Activated naive CD8-positive, alpha-beta T cell treated with anti-CD3 and anti-CD28 coated beads, Interleukin-2, amount 50 U/mL, for 24 hours (primary cell): ENCODE results near the gene TBX18.

ENCODE experiments used
- ATAC-seq: fragments of 150-1000 bp; cut with Tn5 transposase; one replicate; pipeline ENCODE4 v1.10.0; 2021
- DNase-seq: peaks from one replicate; pipeline ENCODE4 v3.0.0; 2021
- H3K27ac Mint-ChIP-seq: one replicate; pipeline ENCODE4 v1.8.0; 2021; ENCODE audit warnings: mild to moderate bottlenecking, mixed read lengths
- H3K27me3 Mint-ChIP-seq: one replicate; pipeline ENCODE4 v1.8.0; 2021; ENCODE audit warnings: mixed read lengths
- H3K36me3 Mint-ChIP-seq: one replicate; pipeline ENCODE4 v1.8.0; 2021; ENCODE audit warnings: low read depth, mixed read lengths
- H3K4me1 Mint-ChIP-seq: one replicate; pipeline ENCODE4 v1.8.0; 2021; ENCODE audit warnings: mixed read lengths
- H3K4me3 Mint-ChIP-seq: one replicate; pipeline ENCODE4 v1.8.0; 2021; ENCODE audit warnings: mild to moderate bottlenecking, moderate library complexity, mixed read lengths
- H3K9me3 Mint-ChIP-seq: one replicate; pipeline ENCODE4 v1.8.0; 2021; ENCODE audit warnings: mixed read lengths

The TBX18 gene

GRCh38 chr6:84764332-84765049 is at the start of gene TBX18:
TBX18 (minus strand) TSS chr6:84764598; CDS start chr6:84764181, 417 bp downstream.
- H3K27me3 Mint-ChIP-seq = peaks cover 66% of the 10 kb centered on the region
- peak within 1 kb of the TSS; percentile 65 for H3K4me3 Mint-ChIP-seq
- H3K4me1 Mint-ChIP-seq = peaks cover 7% of the 10 kb centered on the region
- peaks cover 10% of the 10 kb centered on the region for H3K36me3 Mint-ChIP-seq
- DNase-seq (no peak), ATAC-seq (peak; percentile 49)
- peak within 1 kb of the TSS; percentile 22 for H3K27ac Mint-ChIP-seq
- H3K9me3 Mint-ChIP-seq = peaks cover 4% of the 10 kb centered on the region

GRCh38 chr6:84811351-84811750 is 47.0 kb upstream of the TBX18 start:
- H3K27me3 Mint-ChIP-seq = no peaks in the 10 kb centered on the region
- H3K27ac Mint-ChIP-seq = no peak overlapping the region
- no peaks in the 10 kb centered on the region for H3K9me3 Mint-ChIP-seq
- H3K36me3 Mint-ChIP-seq = no peaks in the 10 kb centered on the region
- DNase-seq = no peak
- no peak overlapping the region for H3K4me3 Mint-ChIP-seq
- H3K4me1 Mint-ChIP-seq = no peaks in the 10 kb centered on the region
- no peak for ATAC-seq

GRCh38 chr6:84809455-84809854 is 45.1 kb upstream of the TBX18 start:
- H3K4me3 Mint-ChIP-seq = no peak overlapping the region
- no peaks in the 10 kb centered on the region for H3K36me3 Mint-ChIP-seq
- DNase-seq (no peak), ATAC-seq (no peak)
- H3K27me3 Mint-ChIP-seq = no peaks in the 10 kb centered on the region
- no peak overlapping the region for H3K27ac Mint-ChIP-seq
- no peaks in the 10 kb centered on the region for H3K9me3 Mint-ChIP-seq
- H3K4me1 Mint-ChIP-seq = no peaks in the 10 kb centered on the region

- no peaks in the 10 kb centered on the region for H3K27me3 Mint-ChIP-seq
- no peak overlapping the region for H3K4me3 Mint-ChIP-seq
- ATAC-seq (no peak), DNase-seq (no peak)
- H3K4me1 Mint-ChIP-seq = no peaks in the 10 kb centered on the region
- H3K9me3 Mint-ChIP-seq = no peaks in the 10 kb centered on the region
- no peaks in the 10 kb centered on the region for H3K36me3 Mint-ChIP-seq
- no peak overlapping the region for H3K27ac Mint-ChIP-seq
Measured at GRCh38 chr6:84808491-84809061, 44.2 kb upstream of the TBX18 start.

GRCh38 chr6:84805145-84805544 is 40.7 kb upstream of the TBX18 start:
- Mint-ChIP-seq H3K27me3 (no peaks in the 10 kb centered on the region), H3K27ac (no peak overlapping the region), H3K4me1 (no peaks in the 10 kb centered on the region), H3K36me3 (no peaks in the 10 kb centered on the region), H3K9me3 (peaks cover 8% of the 10 kb centered on the region), H3K4me3 (no peak overlapping the region)
- DNase-seq (no peak), ATAC-seq (no peak)

GRCh38 chr6:84804720-84805119 is 40.3 kb upstream of the TBX18 start:
- H3K4me1 Mint-ChIP-seq = no peaks in the 10 kb centered on the region
- H3K27me3 Mint-ChIP-seq = no peaks in the 10 kb centered on the region
- peaks cover 11% of the 10 kb centered on the region for H3K9me3 Mint-ChIP-seq
- H3K36me3 Mint-ChIP-seq = no peaks in the 10 kb centered on the region
- ATAC-seq = no peak
- no peak for DNase-seq
- no peak overlapping the region for H3K27ac Mint-ChIP-seq
- H3K4me3 Mint-ChIP-seq = no peak overlapping the region

- no peaks in the 10 kb centered on the region for H3K4me1 Mint-ChIP-seq
- H3K36me3 Mint-ChIP-seq = no peaks in the 10 kb centered on the region
- DNase-seq (no peak), ATAC-seq (no peak)
- no peak overlapping the region for H3K27ac Mint-ChIP-seq
- H3K27me3 Mint-ChIP-seq = no peaks in the 10 kb centered on the region
- no peak overlapping the region for H3K4me3 Mint-ChIP-seq
- H3K9me3 Mint-ChIP-seq = peaks cover 23% of the 10 kb centered on the region
Measured at GRCh38 chr6:84801250-84801649, 36.9 kb upstream of the TBX18 start.

GRCh38 chr6:84798257-84798656 is 33.9 kb upstream of the TBX18 start:
- no peak overlapping the region for H3K4me3 Mint-ChIP-seq
- H3K4me1 Mint-ChIP-seq = no peaks in the 10 kb centered on the region
- DNase-seq (no peak), ATAC-seq (no peak)
- no peaks in the 10 kb centered on the region for H3K36me3 Mint-ChIP-seq
- no peaks in the 10 kb centered on the region for H3K27me3 Mint-ChIP-seq
- H3K9me3 Mint-ChIP-seq = peaks cover 35% of the 10 kb centered on the region
- H3K27ac Mint-ChIP-seq = no peak overlapping the region

GRCh38 chr6:84796343-84796742 is 31.9 kb upstream of the TBX18 start:
- Mint-ChIP-seq H3K27ac (no peak overlapping the region), H3K9me3 (peaks cover 35% of the 10 kb centered on the region), H3K4me3 (no peak overlapping the region), H3K27me3 (no peaks in the 10 kb centered on the region), H3K4me1 (no peaks in the 10 kb centered on the region), H3K36me3 (no peaks in the 10 kb centered on the region)
- DNase-seq = no peak
- no peak for ATAC-seq

- peaks cover 19% of the 10 kb centered on the region for H3K9me3 Mint-ChIP-seq
- DNase-seq = no peak
Measured at GRCh38 chr6:84791927-84792326, 27.5 kb upstream of the TBX18 start.

GRCh38 chr6:84791233-84791632 is 26.8 kb upstream of the TBX18 start:
- H3K4me3 Mint-ChIP-seq = no peak overlapping the region
- H3K4me1 Mint-ChIP-seq = no peaks in the 10 kb centered on the region
- H3K36me3 Mint-ChIP-seq = no peaks in the 10 kb centered on the region
- ATAC-seq (no peak), DNase-seq (no peak)
- H3K27me3 Mint-ChIP-seq = no peaks in the 10 kb centered on the region
- H3K9me3 Mint-ChIP-seq = peaks cover 12% of the 10 kb centered on the region
- no peak overlapping the region for H3K27ac Mint-ChIP-seq

More at GRCh38 chr6:84791927-84792326, 27.5 kb upstream of the TBX18 start:
- H3K27ac Mint-ChIP-seq = no peak overlapping the region
- H3K4me1 Mint-ChIP-seq = no peaks in the 10 kb centered on the region
- no peak for ATAC-seq
- H3K4me3 Mint-ChIP-seq = no peak overlapping the region
- H3K36me3 Mint-ChIP-seq = no peaks in the 10 kb centered on the region
- H3K27me3 Mint-ChIP-seq = no peaks in the 10 kb centered on the region

- no peaks in the 10 kb centered on the region for H3K36me3 Mint-ChIP-seq
- H3K4me1 Mint-ChIP-seq = no peaks in the 10 kb centered on the region
- no peaks in the 10 kb centered on the region for H3K27me3 Mint-ChIP-seq
- ATAC-seq = no peak
- peaks cover 4% of the 10 kb centered on the region for H3K9me3 Mint-ChIP-seq
- no peak overlapping the region for H3K27ac Mint-ChIP-seq
- no peak overlapping the region for H3K4me3 Mint-ChIP-seq
- DNase-seq = no peak
Measured at GRCh38 chr6:84789170-84789569, 24.8 kb upstream of the TBX18 start.

GRCh38 chr6:84788689-84789088 is 24.3 kb upstream of the TBX18 start:
- no peaks in the 10 kb centered on the region for H3K36me3 Mint-ChIP-seq
- H3K4me1 Mint-ChIP-seq = no peaks in the 10 kb centered on the region
- H3K27ac Mint-ChIP-seq = no peak overlapping the region
- ATAC-seq (no peak), DNase-seq (no peak)
- no peak overlapping the region for H3K4me3 Mint-ChIP-seq
- no peaks in the 10 kb centered on the region for H3K27me3 Mint-ChIP-seq
- peaks cover 2% of the 10 kb centered on the region for H3K9me3 Mint-ChIP-seq

GRCh38 chr6:84785671-84786070 is 21.3 kb upstream of the TBX18 start:
- Mint-ChIP-seq H3K36me3 (no peaks in the 10 kb centered on the region), H3K4me1 (no peaks in the 10 kb centered on the region), H3K27ac (no peak overlapping the region), H3K27me3 (no peaks in the 10 kb centered on the region), H3K4me3 (no peak overlapping the region), H3K9me3 (peaks cover 4% of the 10 kb centered on the region)
- no peak for ATAC-seq
- no peak for DNase-seq

GRCh38 chr6:84779917-84780316 is 15.5 kb upstream of the TBX18 start:
- peaks cover 4% of the 10 kb centered on the region for H3K9me3 Mint-ChIP-seq
- no peak for ATAC-seq

More at GRCh38 chr6:84779917-84780316, 15.5 kb upstream of the TBX18 start:
- peaks cover 26% of the 10 kb centered on the region for H3K27me3 Mint-ChIP-seq
- no peak overlapping the region for H3K27ac Mint-ChIP-seq
- no peaks in the 10 kb centered on the region for H3K4me1 Mint-ChIP-seq
- DNase-seq = no peak
- no peak overlapping the region for H3K4me3 Mint-ChIP-seq
- H3K36me3 Mint-ChIP-seq = no peaks in the 10 kb centered on the region
